GM12801 (cell line): ENCODE measurements around the gene HECTD4.

Source experiments
- CTCF ChIP-seq: IDR thresholded peaks from one replicate; pipeline ENCODE4 v1.5.1; 2011; ENCODE audit warnings: control low read depth; ENCODE audit not compliant: insufficient read length; ENCODE audit errors: extremely low read depth

The HECTD4 gene

GRCh38 chr12:112328456-112329124, 53.6 kb downstream of the HECTD4 start:
- no peak for TF ChIP-seq CTCF

GRCh38 chr12:112327209-112327938, 54.9 kb downstream of the HECTD4 start:
- TF ChIP-seq CTCF: no peak

GRCh38 chr12:112325622-112326207, 56.5 kb downstream of the HECTD4 start:
- TF ChIP-seq CTCF: no peak

GRCh38 chr12:112325157-112325556, 57.1 kb downstream of the HECTD4 start:
- TF ChIP-seq CTCF: no peak

- TF ChIP-seq CTCF: no peak
These were observed 59.2 kb downstream of the HECTD4 start for GRCh38 chr12:112322882-112323547.

- TF ChIP-seq CTCF: no peak
These were observed 59.8 kb downstream of the HECTD4 start for GRCh38 chr12:112322441-112322840.

- TF ChIP-seq CTCF: no peak
These were observed 61.0 kb downstream of the HECTD4 start for GRCh38 chr12:112321245-112321644.
